Activated CD8-positive, alpha-beta memory T cell treated with anti-CD3 and anti-CD28 coated beads, Interleukin-2, amount 50 U/mL, for 48 hours (primary cell): ENCODE measurements around the gene CPNE7.
"Not testable (repeated sequence)": the region's sequence is repeated elsewhere in the genome, so short reads cannot be mapped to it uniquely, and the experiment has no call there.

Experiments used
- DNase-seq: peaks from one replicate; pipeline ENCODE4 v3.0.0-alpha.2; 2020

Gene CPNE7

DNA sequence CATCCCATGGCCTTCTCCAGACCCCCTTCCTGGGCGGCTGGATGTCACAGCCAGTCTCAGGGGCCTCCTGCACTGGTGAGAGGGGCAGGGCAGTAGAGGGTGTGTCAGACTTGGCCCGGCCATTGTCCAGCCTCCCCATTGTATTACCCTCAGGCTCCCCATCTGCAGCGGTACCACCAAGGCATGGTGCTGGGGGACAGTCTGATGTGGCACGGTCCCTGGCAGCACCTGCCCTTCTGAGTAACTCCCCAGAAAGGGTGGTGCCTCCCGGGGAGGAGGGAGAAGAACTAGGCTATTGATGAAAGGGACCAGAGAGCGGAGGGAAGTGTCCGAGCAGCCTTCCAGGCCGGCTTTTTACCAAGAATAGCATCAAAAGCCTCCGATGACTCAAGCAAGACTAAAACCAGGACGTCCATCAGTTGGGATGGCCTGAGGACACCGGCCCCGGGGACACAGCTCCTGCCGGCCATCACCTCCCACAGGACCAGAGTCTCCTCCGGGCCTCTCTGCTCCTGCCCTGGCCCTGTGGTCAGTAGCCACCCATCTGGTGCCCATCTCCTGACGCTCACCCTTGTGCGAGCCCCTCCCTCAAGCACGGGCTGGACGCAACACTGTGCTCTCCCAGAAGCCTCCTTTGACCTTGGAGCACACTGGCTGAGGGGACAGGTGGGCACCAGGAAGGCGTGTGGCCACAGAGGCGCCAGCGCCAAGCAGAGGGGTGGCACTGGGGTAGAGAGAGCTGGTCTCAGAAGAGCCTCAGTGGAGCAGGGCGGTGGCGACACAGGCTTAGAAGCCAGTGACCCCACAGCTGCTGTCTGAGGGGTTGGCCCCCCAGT is 5.8 kb upstream of the CPNE7 start:
- DNase-seq: no peak

DNA sequence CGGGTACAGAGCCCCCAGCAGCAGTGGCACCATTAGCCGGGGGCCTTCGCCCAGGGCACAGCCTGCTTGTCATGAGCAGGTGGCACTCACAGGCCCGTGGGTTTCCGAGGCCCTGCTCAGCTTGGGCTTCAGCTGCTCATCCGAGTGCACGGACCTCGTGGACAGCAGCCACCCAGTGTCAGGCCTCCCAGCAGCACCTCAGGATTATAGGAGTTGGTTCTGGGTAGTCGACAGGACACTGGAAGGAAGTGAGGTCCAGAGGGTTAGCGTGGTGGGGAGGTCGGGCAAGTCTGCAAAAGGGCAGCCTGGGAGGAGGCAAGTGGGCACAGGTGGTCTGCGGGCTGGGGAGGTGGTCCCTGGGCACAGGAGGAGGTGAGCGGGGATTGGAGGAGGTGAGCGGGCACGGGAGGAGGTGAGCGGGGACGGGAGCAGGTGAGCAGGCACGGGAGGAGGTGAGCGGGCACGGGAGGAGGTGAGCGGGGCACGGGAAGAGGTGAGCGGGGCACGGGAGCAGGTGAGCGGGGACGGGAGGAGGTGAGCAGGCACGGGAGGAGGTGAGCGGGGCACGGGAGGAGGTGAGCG is 5.1 kb upstream of the CPNE7 start:
- no peak for DNase-seq

DNA sequence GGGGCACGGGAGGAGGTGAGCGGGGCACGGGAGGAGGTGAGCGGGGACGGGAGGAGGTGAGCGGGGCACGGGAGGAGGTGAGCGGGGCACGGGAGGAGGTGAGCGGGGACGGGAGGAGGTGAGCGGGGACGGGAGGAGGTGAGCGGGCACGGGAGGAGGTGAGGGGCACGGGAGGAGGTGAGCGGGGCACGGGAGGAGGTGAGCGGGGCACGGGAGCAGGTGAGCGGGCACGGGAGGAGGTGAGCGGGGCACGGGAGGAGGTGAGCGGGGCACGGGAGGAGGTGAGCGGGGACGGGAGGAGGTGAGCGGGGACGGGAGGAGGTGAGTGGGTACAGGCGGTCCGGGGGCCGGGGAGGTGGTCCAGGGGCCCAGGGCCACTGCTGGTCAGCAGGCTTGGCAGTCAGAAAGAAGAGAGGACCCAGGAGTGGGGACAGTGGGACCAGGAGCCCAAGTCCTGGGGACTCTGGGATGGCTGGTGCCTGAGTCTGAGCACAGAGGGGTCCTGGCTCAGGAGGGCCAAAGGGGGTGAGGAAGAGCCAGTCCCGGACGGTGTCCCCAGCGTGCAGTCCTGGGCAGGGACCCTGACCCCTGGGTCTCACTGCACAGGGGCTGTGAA is 4.5 kb upstream of the CPNE7 start:
- DNase-seq: not testable (repeated sequence)

DNA sequence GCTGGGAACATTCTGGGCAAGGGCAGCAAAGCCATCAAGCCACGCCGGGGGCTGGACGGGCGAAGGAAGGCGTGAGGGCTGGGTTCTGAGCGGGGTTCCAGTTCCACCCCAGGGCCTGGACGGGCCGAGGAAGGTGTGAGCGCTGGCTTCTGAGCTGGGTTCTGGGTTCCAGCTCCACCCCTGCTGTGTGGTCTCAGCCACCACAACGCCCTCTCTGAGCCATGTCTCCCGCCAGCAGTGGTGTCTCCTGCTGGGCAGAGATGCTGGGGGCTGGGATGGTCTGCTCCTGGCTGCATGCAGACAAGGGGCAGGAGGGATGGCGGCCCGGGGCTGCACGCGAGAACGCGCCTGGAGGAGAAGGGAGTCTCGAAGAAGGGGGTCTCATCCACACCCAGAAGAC is 3.9 kb upstream of the CPNE7 start:
- no peak for DNase-seq

DNA sequence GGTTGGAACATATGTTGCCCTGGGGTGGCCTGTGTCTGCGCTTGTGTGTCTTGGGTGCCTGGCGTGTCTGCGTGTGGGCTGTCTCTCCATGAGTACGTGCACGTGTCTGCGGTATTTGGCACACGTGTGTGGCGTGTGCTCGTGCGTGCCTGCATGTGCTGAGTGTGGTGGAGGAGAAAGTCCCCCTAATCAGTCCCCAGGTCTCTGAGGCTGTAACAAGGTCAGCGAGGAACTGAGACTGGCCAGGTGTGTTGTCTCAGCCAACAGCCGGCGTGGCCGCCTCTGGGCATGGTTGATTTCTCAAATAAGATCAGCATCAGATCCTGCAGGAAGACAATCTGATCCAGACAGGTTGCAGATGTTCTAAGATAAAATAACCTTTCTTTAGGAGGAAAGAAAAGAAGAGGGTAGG is 3.5 kb upstream of the CPNE7 start:
- no peak for DNase-seq

DNA sequence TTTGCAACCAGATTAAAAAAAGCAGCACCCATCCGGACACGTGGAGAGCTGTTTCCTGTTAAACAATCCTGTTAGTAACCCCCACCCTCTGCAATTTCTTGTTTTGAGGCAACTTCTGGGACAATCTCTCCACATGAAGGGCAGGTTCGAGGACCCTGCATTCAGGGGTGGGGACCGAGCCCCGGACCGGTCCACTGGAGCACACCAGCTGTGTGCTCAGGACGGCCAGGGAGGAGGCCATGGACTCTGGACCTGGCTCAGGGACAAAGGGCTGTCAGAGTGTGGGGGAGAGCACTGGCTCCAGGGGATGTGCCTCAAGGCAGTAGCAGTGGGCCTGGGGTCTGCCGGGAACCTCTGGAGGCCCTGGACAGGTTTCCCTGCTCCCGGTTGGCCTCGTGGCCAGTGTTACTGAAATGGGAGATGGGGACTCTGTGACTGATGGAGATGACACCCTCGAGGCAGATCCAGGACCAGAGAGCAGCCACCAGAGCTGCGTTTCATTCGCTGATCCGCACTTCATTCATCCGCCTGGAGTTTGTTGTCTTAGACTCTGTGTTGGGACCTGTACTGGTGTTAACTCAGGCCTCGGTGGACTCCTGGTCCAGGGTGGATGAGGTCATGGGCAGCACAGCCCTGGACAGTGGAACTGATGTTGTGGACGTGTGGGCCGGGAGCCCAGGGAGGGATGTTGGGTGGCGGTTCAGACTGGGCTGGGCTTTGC is 2.9 kb upstream of the CPNE7 start:
- no peak for DNase-seq

DNA sequence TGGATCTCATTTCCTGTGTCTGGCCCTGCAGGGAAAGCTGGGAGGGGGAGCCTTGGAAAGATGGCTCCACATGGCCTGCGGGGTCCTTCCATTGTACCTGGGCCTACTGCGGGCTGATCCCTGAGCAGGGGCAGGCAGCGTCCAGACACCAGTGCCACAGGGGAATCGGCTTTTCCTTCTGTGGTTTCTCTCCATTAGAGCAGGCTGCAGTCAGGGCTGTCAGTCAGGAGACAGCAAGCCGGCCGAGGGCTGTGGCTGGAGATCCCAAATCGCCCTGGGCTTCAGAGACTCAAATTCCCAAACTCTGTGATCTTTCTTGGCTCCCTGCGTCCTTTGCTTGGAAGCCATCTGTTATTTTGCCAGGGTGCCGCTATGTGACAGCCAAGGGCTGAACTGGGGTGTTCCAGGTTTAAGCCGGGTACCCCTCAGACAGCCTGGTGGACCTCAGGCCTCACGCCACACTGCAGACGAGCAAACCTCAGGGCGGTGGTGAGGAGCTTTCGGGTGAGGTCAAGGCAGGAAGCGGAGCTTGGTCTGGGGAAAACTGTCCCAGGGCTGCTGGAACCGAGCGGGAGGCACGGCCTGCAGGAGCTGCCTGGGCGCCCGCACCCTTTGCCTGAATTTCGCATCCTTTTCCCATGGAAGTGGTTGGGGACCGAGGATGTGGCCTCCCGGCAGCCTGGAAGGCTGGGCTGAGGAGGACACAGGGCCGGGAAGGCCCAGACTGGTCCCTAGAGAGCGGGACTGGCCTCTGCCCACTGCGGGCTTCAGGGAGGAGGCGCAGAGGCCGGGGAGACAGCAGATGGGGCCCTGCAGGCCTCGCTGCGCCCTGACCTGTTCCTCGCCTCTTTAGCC is 1.5 kb upstream of the CPNE7 start:
- no peak for DNase-seq

DNA sequence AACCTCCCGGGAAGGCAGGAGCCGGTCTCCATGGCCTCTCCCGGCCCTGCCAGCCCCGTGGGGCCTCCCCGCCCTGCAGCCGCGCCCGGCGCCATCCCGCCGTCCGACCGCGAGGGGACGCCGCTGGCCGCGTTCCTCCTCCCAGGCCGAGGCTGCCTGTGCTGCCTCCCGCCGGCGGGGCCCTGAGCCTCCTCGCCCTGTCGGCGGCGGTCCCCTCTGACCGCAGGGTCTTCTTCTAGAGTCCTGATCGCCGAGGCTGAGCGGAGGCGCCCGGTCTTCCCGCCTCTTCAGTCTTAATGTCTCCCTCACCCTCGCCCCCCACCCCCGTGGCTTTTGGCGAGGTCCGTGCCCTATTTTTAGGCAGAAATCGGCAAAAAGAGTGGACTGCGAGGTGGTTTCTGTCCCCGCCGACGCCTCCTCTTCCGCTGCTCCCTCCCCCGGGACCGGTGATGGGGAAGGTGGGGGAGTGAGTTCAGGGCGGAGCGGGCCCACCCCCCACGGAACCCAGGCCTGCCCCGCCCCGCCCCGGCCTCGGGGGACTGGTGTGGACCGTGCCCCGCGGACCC is 794 bp upstream of the CPNE7 start:
- DNase-seq: peak; percentile 85

DNA sequence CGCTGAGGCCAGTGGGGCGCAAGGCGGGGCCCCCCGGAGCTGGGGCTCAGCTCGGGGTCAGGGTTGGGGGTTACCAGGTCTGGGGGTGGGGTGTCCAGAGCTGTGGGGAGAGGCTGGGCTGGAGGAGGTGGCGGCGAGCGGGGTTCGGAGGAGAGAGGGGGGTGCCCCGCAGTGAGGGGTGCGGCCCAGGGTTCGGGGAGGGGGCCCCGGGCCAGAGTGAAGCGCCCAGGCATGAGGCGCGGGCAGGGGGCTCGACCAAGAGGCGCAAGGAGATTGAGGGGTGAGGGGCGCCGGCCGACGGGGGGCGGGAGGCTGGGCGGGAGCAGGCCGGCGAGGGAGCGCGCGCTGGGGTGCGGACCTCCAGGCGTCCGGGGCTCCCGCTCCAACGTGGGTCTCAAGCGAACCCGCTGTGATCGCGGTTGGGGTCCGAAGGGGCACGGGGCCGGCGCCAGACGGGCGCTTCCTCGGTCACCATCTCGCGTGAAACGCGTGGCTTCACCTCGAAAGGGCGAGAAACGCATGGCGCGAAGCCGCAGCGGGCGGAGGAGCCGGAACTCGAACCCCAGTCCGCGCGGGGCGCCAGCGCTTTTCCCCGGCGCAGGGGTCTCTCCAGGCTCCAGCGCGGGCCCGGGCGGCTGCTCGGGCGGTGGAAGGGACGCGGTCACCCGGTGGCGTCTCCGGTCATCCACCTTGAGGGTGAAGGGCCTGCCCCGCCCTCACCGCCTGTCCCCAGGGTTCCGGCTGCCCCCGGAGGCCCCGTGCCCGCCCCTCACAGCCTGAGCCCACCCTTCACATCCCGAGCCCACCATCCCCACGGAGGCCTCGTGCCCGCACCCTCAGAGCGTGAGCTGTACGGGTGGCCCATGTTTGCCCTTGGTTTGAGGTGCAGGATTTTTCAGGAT is 846 bp downstream of the CPNE7 start:
- no peak for DNase-seq

DNA sequence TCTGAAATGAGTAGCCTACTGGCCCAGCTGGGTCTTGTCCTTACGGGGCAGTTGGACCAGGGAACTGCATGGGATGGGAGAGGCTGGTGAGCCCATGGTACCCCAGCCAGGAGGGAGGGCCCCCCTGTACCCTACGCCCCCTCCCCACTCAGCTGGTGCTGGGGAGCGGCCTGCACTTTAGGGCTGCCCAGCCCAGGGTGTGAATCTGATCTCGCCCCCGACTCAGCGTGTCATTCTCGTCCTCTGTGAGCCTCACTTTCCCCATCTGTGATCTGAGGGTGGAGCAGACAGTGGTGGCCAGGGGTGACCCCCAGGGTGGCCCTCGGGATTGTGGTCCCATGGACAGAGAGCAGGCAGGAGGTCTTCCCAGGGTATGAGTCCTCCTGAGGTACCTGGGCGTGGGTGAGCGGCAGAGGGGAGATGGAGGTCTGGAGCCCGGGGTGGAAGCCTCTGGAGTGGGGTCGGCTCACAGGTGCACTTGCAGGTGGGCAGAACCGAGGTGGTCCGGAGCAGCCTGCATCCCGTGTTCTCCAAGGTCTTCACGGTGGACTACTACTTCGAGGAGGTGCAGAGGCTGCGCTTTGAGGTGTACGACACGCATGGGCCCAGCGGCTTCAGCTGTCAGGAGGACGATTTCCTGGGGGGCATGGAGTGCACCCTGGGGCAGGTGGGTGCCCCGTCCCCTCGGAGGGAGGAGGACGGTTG is 1.6 kb downstream of the CPNE7 start:
- DNase-seq: no peak

DNA sequence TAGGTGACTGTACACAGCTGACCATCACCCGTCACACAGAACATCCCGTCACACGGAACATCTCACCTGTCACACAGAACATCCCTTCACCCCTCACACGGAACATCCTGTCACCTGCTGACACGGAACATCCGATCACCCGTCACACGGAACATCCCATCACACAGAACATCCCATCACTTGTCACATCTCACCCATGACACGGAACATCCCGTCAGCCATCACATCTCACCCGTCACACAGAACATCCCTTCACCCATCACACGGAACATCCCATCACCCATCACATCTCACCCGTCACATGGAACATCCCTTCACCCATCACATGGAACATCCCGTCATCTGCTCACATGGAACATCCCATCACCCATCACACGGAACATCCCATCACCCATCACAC is 3.8 kb downstream of the CPNE7 start:
- DNase-seq: no peak

DNA sequence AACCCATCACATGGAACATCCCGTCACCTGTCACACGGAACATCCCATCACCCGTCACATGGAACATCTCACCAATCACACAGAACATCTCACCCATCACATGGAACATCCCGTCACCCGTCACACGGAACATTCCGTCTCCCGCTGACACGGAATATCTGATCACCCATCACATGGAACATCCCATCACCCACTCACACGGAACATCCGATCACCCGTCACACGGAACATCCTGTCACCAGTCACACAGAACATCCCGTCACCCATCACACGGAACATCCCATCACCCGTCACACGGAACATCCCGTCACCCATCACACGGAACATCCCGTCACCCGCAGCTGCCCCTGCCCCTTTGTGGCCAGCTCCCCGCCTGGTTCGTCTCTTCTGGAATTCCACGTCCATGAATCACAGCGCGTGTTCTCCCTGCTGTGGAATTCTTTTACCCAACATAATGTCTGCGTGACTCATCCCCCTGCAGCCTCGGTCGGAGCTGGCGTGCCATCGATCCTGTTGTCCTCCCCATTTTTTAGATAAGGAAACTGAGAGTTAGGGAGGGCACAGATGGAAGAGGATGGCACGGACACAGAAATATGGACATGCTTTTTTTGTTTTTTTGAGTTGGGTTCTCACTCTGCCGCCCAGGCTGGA is 5.6 kb downstream of the CPNE7 start:
- DNase-seq: no peak

DNA sequence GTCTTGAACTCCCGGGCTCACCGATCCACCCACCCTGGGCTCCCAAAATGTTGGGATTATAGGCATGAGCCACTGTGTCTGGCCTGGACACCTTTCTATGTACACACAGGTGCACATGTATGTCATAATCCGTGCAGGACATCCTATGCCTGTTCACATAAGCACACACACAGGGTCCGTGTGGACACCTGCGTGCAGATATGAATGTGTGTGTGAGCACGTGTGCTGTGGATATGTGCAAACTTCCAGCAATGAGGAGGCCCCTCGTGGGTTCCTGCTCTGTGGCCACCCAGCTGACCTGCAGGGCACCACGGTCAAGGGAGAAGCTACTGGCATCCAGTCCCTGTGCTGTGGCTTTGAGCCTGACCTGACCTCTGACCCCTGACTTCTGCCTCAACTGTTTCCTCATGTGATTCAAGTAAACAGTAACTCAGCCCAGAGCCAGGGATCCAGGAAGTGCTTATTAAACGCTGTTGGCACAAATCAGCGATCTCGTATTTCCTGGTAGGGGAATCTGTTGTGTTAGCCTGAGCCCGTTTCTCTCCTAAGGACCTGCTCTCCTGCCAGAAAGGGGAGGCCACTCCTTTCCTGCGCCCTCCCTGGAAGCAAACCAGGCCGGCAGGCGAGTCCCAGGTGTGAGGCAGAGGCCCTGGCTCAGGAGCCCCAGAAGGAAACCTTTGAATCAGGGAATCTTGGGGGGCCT is 6.5 kb downstream of the CPNE7 start:
- no peak for DNase-seq

DNA sequence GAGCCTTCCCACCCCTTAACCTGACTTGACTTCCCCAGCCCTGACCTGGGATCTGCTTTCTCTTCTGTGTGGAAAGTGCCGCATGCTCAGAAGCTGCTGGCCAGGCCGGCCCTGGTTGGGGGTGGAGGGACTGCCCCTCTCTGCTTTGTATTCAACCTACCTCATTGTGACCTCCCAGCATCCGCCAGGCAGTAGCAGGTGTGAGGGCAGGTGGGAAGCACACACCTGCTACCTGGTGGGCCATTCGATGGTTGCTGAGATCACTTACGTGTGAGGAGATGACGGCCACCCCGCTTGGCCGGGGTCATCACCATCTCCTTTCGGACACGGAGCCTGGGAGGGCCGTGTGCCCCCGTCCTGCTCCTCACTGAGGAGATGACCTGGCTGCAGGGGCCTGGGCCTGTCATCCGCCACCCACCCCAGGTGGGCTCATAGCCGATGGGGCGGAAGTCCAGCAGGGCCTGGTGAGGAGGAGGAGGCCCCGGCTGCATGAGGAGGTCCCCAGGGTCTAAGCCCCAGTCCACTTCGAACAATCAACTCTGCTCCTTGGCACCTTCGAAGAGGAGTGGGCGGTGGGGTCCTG is 7.1 kb downstream of the CPNE7 start:
- DNase-seq: no peak

DNA sequence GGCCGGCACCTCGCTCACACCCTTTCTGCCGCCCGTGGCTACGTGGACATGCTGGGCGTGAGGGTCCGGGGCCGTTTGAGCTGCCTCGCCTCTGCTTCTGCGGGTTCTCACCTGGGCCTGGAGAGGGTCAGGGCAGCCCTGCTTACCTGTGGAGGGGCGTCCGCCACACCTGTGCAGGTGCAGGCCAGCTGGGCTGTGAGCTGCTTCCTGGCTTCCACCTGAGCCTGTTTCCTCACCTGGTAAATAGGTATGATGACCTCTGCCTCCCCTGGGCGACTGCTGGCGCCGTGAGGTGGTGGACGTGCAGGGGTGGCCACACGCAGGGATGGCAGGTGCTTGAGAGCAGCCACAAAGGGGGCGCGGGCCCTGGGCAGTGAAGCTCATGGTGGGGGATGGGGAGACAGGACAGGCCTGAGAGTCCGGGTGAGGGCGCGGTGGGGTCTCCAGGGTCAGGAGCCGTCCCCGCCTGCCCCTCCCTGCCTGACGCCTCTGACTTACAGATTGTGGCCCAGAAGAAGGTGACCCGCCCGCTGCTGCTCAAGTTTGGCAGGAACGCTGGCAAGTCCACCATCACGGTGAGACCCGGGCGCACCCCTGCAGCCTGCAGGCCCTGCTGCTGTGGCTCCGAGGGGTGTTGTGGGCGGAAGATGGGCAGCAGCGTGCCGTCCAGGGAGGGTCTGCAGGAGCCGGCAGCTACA is 7.8 kb downstream of the CPNE7 start:
- DNase-seq: no peak

DNA sequence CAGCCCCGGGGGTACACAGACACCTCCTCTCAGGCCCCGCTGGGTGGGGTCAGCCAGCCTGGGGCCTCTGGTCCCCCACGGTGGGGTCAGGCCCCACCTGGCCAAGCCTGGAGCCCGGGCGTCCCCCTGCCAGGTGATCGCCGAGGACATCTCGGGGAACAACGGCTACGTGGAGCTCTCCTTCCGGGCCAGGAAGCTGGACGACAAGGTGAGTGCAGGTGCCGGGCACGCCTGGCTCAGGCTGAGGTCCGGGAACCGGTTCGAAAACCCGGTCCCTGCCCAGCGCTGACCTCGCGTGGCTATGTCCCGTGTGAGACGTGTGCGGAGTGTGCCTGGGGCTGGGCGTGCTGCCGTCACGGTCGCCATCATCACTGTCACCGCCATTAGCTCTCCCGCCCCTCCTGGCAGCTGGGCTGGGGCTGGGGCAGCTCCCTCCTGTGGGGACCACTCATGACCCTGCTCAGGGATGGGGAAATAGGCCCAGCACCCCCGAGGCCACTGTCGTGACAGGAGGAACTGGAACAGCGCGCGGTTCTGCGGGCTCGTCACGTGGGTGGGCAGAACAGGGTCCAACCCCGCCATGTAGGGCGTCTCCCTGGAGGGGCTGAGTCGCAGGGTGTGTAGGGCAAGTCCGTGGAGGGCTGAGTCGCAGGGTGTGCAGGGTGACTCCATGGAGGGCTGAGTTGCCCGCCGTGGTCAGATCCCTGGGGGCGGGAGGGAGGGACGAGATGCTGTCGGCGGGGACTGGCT is 8.5 kb downstream of the CPNE7 start:
- DNase-seq: no peak

DNA sequence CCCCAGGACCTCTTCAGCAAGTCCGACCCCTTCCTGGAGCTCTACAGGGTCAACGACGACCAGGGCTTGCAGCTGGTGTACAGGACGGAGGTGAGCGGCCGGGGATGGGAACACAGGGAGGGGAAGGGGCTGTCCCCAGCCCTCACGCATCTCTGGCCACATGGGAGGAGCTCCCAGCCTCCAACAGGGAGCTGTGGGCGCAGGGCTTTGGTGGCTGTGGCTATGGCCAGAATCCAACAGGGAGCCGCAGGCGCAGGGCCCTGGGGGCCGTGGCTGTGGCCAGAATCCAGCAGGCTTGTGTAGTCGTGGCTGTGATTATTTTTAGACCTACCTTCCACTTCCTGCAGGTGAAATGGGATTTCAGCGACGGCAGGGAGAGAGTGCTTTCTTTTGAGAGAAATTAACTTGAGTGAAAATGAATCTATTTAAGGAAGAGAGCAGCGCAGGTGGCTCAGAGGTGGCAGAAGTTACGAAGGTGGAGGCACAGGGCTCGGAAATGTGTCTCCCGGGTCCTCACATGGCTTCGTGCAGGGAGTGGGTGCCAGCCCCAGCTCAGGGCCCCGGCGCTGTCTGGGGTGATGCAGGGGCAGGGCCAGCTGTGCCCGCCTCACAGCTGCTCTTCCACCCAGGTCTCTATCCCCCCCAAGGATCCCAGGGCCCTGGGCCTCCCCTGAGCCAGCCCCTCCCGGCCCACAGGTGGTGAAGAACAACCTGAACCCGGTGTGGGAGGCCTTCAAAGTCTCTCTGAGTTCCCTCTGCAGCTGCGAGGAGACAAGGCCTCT is 9.4 kb downstream of the CPNE7 start:
- no peak for DNase-seq
